ENCODE results near the gene RBFOX2. TPM values are rescaled to one million over a fixed set of nuclear protein-coding genes. Genes with fewer than 3 reads are reported as not detected.
"Not testable (repeated sequence)": the region's sequence is repeated elsewhere in the genome, so short reads cannot be mapped to it uniquely, and the experiment has no call there.

The RBFOX2 gene
- total and polyA plus RNA-seq, 10 of the 15 experiments (the other 5 are each of a cell fraction or from before 2014, with no cell fraction given) = 0.01 to 2.7 (median 0.17) TPM; not detected in 4

GRCh38 chr22:36021606-36022153, 6.9 kb downstream of the RBFOX2 start:
- DNase-seq (ENCODE audit: low read depth, low spot score) = no peak
- in situ Hi-C loops (cut with MboI) = no loop called here
- intact Hi-C loops (cut with micrococcal nuclease; ENCODE audit: unreplicated experiment) = no loop called here
- no peak overlapping the region for H3K27ac ChIP-seq (ENCODE audit: control insufficient read depth, insufficient read depth)
- peaks cover 0 to 2% of the 10 kb centered on the region in 2 experiments; a peak in 1 of 4 replicates for H3K27me3 ChIP-seq (replicated peaks in 1 of 2; ENCODE audit: control insufficient read depth in 2 of 2, insufficient read depth in 2 of 2, low read length in 1 of 2)
- H3K79me2 ChIP-seq (ENCODE audit: control insufficient read depth, insufficient read depth, low read length) = no peaks in the 10 kb centered on the region
- SMC1A ChIA-PET (ENCODE audit: uncharacterized antibody, unreplicated experiment) = no interaction called here
- H2AFZ ChIP-seq (ENCODE audit: control insufficient read depth, low read depth, low read length) = no peak overlapping the region
- FAIRE-seq = no peak
- H3K4me2 ChIP-seq (ENCODE audit: control insufficient read depth, insufficient read depth) = no peak overlapping the region
- no peak overlapping the region for H3K9ac ChIP-seq (ENCODE audit: control insufficient read depth, insufficient read depth, low read length)
- RAD21 ChIA-PET (ENCODE audit: unreplicated experiment) = no interaction called here
- WGBS (ENCODE audit: insufficient coverage, insufficient replicate concordance, low lambda C conversion rate, missing lambda C conversion rate) = 91% methylated on average over 2 of the region's 2 CpGs
- CTCF ChIA-PET = no interaction called here
- no peak for TF ChIP-seq SIX5 (IDR thresholded peaks at IDR 0.05; ENCODE audit: low read depth, low read length, severe bottlenecking)
- no peak for TF ChIP-seq USF2 (IDR thresholded peaks at IDR 0.05; ENCODE audit: borderline replicate concordance, low read depth, low read length)
- no peak for TF ChIP-seq NR2C2 (IDR thresholded peaks at IDR 0.05; ENCODE audit: borderline replicate concordance, control insufficient read depth, insufficient read length, low read depth)
- TF ChIP-seq ATF2 (IDR thresholded peaks at IDR 0.05; ENCODE audit: low read length) = no peak
- TF ChIP-seq BHLHE40 (IDR thresholded peaks at IDR 0.05; ENCODE audit: borderline replicate concordance in 1 of 2, low read depth in 2 of 2, low read length in 1 of 2) = no peak
- no peak for TF ChIP-seq MEF2A (IDR thresholded peaks at IDR 0.05; ENCODE audit: insufficient read depth, low read depth, low read length)
- no peak for TF ChIP-seq SP1 (IDR thresholded peaks at IDR 0.05; ENCODE audit: low read depth, low read length)
- TF ChIP-seq ZNF622 (IDR thresholded peaks at IDR 0.05) = no peak
- TF ChIP-seq MLLT1 (IDR thresholded peaks at IDR 0.05) = no peak
- no peak for TF ChIP-seq ZNF384 (IDR thresholded peaks at IDR 0.05; ENCODE audit: borderline replicate concordance, low read depth, low read length)
- TF ChIP-seq PML (IDR thresholded peaks at IDR 0.05; ENCODE audit: low read length) = no peak
- no peak for TF ChIP-seq SUZ12 (IDR thresholded peaks at IDR 0.05; ENCODE audit: unreplicated experiment)
- no peak for TF ChIP-seq BRCA1 (IDR thresholded peaks at IDR 0.05; ENCODE audit: low read depth, low read length)
- no peak for TF ChIP-seq JUNB (IDR thresholded peaks at IDR 0.05)
- TF ChIP-seq CHD2 (IDR thresholded peaks at IDR 0.05; ENCODE audit: borderline replicate concordance, low read depth, low read length) = no peak
- ATAC-seq = no peak
- H3K9me3 ChIP-seq (replicated peaks; ENCODE audit: control insufficient read depth, insufficient read depth, low read length) = no peaks in the 10 kb centered on the region
- POLR2A ChIA-PET = no interaction called here
- no peak overlapping the region for H3K4me3 ChIP-seq
- no TSS peak for BruUV-seq (replicated peaks)
- peaks cover 3% of the 10 kb centered on the region; the same call in 1 of the 2 replicates for H3K4me1 ChIP-seq (ENCODE audit: control insufficient read depth, insufficient read depth, low read length)
- H3K36me3 ChIP-seq (ENCODE audit: control insufficient read depth in 2 of 2, insufficient read depth in 2 of 2, low read length in 1 of 2) = no peaks in the 10 kb centered on the region
- H4K20me1 ChIP-seq (ENCODE audit: control insufficient read depth, insufficient read depth) = no peaks in the 10 kb centered on the region

- CTCF ChIA-PET; BruUV-seq (replicated peaks); H4K20me1 ChIP-seq (ENCODE audit: control insufficient read depth, insufficient read depth); FAIRE-seq; H3K79me2 ChIP-seq (ENCODE audit: control insufficient read depth, insufficient read depth, low read length); POLR2A ChIA-PET; in situ Hi-C loops (cut with MboI); H3K9ac ChIP-seq (ENCODE audit: control insufficient read depth, insufficient read depth, low read length); SMC1A ChIA-PET (ENCODE audit: uncharacterized antibody, unreplicated experiment); ATAC-seq; intact Hi-C loops (cut with micrococcal nuclease; ENCODE audit: unreplicated experiment); H2AFZ ChIP-seq (ENCODE audit: control insufficient read depth, low read depth, low read length); H3K27me3 ChIP-seq (replicated peaks in 1 of 2; ENCODE audit: control insufficient read depth in 2 of 2, insufficient read depth in 2 of 2, low read length in 1 of 2); H3K36me3 ChIP-seq (ENCODE audit: control insufficient read depth in 2 of 2, insufficient read depth in 2 of 2, low read length in 1 of 2); H3K27ac ChIP-seq (ENCODE audit: control insufficient read depth, insufficient read depth); H3K9me3 ChIP-seq (replicated peaks; ENCODE audit: control insufficient read depth, insufficient read depth, low read length); DNase-seq (ENCODE audit: low read depth, low spot score); H3K4me1 ChIP-seq (ENCODE audit: control insufficient read depth, insufficient read depth, low read length); H3K4me2 ChIP-seq (ENCODE audit: control insufficient read depth, insufficient read depth); RAD21 ChIA-PET (ENCODE audit: unreplicated experiment); H3K4me3 ChIP-seq: not testable (repeated sequence)
- 78% methylated on average over 3 of the region's 3 CpGs for WGBS (ENCODE audit: insufficient coverage, insufficient replicate concordance, low lambda C conversion rate, missing lambda C conversion rate)
These were observed 7.8 kb downstream of the RBFOX2 start for GRCh38 chr22:36020865-36021264.

All from GM12878 (cell line).